HCEC 1CT (cell line): ENCODE results near the gene PACS2.
"Not testable (repeated sequence)": the region's sequence is repeated elsewhere in the genome, so short reads cannot be mapped to it uniquely, and the experiment has no call there.

Experiments
- DNase-seq: peaks from one replicate; pipeline ENCODE4 v3.0.0-alpha.2; 2017

PACS2 gene

DNA sequence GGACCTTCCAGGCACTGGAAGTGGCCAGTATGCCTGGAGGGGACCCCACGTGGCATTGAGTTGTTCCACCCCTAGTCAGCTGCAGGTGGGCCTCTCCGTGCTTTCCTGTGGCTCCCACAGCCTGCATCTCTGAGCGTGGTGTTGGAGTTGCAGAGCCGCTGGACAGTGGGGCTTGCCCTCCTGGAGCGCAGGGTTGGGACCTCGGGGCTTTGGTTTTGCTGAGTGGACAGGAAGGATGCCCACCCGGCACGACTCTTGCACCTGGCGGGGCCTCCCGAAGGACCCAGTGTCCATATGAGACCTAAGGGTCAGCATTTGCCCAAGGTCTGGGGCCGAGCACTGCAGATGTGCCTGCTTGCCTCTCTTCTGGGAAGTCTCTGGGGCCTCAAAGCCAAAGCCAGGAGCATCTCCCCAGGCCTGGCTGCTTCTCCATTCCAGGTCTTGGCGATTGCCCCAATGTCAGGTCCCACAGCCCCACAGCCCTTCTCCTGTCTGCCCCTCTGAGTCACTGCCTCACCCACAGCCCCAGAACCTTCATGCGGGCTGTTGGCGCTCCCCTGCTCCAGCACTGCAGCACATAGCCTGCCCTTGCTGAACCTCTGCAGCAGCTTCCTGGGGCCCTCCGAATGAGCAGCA lies 1.5 kb downstream of the PACS2 start:
- no peak for DNase-seq

- no peak for DNase-seq
These were observed 2.0 kb downstream of the PACS2 start for GRCh38 chr14:105316577-105316941.

GRCh38 chr14:105316968-105317510 lies 2.5 kb downstream of the PACS2 start:
- DNase-seq = no peak

DNA sequence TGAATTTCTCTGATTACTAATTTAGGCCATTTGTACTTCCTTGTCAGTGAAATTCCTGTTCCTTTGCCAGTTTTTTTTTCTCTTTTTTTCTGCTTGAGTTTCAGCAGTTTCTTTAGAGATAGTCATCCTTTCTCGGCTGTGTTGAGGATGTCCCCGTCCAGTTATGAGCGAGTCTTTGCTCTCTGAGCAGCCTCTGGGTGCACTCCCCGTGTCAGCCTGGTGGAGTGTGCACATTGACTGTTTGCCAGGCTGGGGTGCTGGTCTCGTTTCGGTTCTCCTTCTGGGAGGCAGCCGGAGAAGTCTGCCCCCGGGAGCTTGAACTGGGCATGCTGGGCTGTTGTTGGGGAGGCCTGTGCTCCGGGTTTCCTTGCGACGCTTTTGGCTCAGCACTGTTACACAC lies 3.0 kb downstream of the PACS2 start:
- peak; percentile 33 for DNase-seq

DNA sequence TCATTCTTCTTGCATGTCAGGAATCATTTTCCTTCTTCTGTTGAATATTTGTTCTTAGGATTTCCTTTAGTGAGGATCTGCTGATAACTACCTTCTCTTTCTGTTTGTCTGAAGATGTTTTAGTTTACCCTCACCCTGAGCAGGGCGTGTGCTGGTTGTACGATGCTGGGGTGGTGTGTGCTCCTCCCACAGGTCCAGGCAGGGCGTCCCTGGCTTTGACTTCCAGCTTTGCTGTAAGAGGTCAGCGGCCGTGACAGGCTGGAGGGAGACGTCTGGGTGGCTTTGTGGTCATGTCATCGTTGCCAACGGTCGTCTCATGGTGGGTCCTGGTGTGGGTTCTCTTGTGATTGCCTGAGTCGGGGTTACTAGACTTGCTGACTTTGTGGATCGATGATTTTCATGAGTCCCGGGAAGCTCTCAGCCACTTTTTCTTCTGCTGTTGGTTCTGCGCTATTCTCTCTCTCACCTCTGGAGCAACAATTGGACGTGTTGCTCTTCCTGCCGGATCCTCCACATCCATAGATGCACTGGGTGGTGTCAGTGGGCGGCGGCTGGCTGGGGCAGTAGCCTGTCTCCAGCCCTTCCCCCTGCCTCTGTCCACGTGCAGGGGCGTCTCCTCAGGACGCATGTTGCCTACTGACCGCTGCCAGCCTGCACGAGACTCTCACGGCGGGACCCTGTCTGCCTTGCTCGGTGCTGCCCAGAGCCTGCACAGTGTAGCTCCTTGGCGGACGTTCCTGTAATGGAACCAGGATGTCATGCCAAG lies 8.4 kb downstream of the PACS2 start:
- no peak for DNase-seq

DNA sequence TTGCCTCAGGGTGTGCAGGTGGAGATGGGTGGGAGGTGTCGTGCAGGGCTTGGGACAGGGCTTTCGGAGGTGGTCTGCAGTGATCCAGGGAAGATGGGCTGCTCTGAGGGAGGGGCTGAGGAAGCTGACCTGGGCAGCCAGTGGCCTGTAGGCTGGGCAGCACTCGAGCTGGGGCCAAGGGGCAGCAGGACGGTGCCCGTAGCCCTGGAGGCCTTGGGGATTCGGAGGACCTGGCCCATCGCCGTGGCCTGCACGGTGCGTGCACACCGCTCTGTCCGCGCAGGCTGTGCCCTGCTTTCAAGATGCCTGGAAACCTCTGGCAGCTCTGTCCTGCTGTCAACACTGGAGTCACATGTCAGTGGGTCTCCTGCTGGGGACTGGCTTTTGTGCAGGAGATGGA lies 9.1 kb downstream of the PACS2 start:
- no peak for DNase-seq

DNA sequence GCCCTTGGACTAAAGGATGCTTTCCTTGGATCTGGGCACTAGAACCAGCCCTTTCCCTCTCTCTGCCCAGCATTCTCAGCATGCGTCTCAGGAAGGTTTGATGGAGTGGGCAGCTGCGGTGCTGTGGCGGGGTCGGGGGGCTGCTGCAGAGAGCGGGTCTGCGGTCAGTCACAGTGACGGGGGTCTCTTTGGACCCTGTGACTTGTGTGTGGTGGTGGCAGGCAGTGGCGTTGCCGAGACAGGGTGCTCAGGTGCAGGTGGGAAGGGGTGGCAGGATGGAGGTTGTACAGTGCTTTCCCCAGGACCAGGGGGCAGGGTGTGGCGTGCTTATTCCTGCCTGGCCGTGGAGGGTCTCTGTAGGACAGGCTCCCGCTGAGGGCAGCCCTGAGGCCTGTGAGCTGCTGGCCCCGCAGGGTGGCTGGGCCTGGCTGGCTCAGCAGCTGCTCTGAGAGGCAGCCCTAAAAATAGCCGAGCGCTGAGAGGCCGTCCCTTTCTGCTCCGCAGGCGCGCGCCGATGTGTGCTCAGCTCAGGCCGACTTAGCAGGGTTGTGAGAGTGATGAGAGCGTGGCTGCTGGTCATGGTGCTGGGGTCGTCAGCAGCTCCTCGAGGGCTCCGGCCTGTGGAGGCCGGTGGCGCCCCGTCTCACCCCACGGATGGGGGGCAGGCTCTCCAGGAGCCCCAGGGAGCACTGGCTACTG lies 9.7 kb downstream of the PACS2 start:
- DNase-seq = no peak

DNA sequence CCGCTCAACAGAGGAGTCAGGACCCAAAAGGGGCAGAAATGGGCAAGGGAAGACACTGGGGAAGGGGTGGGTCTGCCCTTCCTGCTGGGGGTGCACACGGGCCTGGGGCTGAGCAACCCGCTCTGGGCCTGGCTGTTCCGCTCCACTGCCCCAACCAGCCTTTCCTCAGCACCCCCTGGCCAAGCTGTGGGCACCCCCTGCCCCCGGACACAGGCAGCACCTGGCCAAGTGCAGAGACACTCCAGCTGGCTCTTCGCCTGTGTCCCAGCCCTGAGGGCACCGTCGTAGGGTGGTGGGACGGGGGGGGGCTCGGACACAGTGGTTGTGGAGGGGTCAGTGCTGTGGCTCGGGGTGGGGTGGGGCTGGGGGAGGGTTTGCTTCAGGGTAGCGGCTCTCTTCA lies 10.3 kb downstream of the PACS2 start:
- no peak for DNase-seq

DNA sequence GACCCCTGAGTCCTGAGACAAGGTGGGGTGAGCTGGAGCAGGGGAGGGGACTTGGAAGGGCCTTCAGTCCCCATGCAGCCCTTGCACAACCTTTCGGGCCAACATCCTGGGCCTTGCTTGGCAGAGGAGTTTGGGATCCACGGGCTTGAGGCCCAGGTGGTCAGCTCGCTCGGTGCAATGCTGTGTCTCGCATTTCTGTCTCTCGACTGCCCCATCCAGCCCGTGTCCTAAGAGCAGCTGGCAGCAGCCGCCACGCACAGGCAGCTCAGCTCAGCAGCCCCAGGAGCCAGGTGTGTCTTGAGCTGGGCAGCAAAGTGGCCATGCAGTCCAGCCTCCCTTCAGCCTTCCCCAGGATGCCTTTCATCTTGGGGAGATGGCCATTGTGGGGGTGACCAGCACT lies 10.8 kb downstream of the PACS2 start:
- no peak for DNase-seq

- DNase-seq = no peak
These were observed 11.4 kb downstream of the PACS2 start for GRCh38 chr14:105325716-105326567.

DNA sequence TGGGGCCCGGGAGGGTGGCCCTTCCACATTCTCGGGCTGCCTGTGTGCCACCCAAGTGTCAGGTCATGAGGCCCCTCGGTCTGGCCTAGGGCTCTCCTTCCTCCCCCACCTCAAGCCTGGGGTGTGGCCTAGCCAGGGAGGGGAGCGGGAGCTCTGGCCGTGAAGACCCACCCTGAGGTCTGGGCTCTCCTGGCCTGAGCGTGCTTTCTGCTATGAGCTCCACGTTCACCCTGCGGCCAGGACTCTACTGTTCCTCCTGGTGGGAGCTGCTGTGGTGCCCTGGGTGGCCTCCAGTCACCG lies 12.0 kb downstream of the PACS2 start:
- no peak for DNase-seq

DNA sequence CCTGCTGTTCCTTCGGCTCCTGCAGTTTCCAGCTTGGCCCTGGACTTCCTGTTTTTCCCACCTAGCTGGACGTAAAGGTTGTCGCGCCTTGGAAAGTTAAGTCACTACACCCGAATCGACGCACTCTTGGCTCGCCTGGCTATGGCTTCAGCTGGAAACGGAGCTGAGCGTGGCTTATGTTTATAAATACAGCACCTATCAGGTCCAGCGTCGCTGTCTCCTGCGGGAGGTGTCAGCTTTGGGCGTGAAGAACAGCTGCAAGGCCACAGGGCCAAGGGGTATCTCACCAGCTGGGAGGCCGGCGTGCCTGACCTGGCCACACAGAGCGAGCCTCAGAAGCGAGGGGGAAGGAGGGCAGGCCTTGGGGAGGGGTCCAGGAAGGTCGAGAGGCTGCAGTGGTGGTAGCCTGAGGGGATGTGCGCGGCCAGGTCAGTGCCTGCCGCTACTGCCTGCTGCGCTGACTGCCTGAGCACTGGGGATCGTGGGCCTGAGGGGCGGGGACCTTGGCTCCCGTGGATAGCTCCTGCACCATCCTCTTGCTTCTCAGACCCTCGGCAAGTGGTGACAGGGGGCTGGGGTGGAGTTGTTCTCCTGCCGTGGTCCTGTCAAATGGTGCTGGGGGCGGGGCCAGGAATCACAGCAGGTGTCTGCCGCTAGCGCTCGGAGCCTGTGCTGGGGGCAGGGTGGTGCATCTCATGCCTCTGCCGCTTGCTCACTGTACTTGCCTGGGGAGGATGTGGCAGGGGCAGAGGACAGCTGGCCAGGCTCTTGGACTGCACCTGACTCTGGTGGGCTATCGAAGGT lies 12.5 kb downstream of the PACS2 start:
- DNase-seq = no peak

GRCh38 chr14:105327695-105328045 lies 13.1 kb downstream of the PACS2 start:
- DNase-seq = not testable (repeated sequence)

DNA sequence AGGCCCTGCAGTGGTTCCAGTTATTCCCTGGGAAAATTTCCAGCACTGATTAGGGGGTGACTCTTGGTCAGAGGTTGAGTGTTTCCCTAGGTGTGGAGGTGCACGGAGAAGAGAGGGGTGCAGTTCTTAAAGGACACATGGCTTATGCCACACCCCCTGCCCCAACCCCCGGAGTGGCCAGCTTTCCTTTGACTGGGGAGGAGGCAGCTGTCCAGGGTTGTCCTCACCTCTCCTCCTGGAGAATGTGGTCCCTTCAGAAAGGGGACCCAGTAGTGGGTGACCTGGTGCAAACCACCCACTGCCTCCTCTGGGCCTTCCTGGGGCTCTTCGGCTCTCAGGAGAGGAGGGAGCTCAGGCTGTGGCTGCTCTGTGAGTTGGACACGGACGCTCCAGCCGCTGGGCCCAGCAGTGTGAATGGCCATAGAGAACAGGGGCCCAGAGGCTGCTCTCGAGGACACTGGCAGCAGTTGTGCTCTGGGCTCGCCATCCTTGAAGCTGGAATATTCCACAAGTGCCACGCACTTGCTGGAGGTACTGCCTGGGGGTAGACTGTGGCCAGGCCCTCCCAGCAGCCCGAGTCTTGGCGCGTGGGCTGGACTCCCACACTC lies 13.6 kb downstream of the PACS2 start:
- DNase-seq = no peak

- no peak for DNase-seq
These were observed 14.3 kb downstream of the PACS2 start for GRCh38 chr14:105328678-105329390.

DNA sequence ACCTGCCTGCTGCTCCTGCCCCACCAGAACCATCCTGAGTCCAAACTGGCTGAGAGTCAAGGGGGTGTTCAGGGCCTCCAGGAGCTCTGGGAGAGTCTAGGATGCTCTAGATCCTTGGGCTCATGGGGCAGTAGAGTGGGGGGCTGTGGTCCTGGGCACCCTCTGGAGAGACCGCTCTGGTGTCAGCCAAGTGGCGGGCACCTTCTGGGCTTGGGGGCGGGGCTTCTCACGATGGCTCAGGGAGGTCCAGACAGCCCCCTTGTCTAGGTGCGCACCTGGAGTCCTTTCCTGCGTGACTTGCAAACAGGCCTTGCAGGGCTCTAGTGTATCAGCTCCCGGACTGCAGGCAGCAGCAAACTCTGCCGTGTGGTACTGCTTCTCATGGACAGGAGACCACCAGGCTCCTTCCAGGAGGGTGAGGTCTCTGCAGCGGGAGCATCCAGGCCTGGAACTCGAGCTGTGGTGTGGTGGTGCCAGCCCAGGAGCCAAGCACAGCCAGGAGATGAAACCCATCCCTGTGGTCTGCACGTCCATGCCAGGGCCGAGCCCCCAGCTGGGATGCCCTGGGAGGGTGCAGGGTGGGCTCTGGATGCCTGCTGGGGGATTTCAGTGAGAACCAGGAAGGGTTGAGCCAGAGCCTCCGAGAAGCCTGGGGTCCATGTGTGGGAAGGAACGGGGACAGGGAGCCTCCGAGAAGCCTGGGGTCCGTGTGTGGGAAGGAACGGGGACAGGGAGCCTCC lies 15.0 kb downstream of the PACS2 start:
- no peak for DNase-seq

GRCh38 chr14:105330491-105330895 lies 15.9 kb downstream of the PACS2 start:
- DNase-seq = peak; percentile 13

GRCh38 chr14:105331575-105332349 lies 17.2 kb downstream of the PACS2 start:
- no peak for DNase-seq

DNA sequence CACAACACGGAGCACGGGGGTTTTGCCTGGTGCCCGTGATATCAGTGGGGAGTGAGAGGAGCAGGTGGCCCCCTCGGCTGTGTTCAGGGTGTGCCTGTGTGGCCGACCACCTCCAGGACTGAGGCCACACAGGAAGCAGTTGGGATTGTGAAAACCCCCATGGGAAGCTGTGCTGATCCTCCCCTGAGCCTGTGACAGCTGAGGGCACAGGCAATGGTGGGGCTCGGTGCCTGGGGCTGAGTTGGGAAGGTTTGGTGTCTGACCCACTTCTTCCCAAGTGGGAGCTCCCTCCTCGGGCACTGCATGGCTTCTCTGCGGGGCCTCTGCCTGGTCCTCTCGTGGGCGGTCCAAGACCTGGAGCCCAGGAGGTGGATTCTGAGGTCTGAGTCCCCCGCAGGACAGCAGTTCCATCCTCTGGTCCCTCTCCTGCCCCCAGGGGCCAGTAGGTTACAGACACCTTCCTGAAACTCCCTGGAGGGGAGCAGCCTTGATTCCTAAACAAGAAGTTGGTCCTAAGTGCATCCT lies 17.9 kb downstream of the PACS2 start:
- DNase-seq = no peak
